ENCODE results near the gene ZBTB44.

DNA sequence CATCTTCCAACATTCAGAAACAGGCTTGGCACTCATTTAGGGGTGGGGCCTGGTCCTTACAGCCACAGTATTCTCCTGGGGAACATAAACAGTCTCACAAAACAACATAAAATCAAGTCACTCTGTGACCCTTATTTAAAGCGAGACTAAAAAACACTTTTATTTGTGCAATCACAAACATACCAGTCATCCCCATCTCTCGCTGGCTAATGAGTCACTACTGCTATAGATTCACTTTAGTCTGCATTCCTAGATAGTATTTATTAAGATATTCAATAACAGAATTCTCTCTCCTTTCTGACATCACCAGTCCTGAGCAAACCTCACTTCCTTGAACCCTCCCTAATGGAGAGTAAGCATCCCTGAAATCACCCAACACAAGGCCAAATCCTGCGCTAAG is 68.0 kb downstream of the ZBTB44 start:
- TF ChIP-seq EP300 (IDR thresholded peaks at IDR 0.05) (no peak), CTCF (IDR thresholded peaks at IDR 0.05) (no peak), POLR2A (IDR thresholded peaks at IDR 0.05) (no peak)
